GM23338 (cell line): ENCODE measurements around the gene SMTNL2. TPM values are rescaled to one million over a fixed set of nuclear protein-coding genes. Genes with fewer than 3 reads are reported as not detected.
A peak's percentile ranks its signal among the peaks of the same experiment; 100 is the strongest.

Experiments
- ATAC-seq: fragments of 200-7000 bp; cut with Tn5 transposase; 3 replicates; pipeline ENCODE4 v1.9.1; 2020
- DNase-seq: peaks from one replicate; pipeline ENCODE4 v3.0.0-alpha.2; 2015; ENCODE audit warnings: low spot score
- H2AFZ ChIP-seq: fragments of 200-600 bp; sonication (generic); 2 replicates; pipeline ENCODE4 v1.8.0; 2016; ENCODE audit warnings: antibody characterized with exemption, mild to moderate bottlenecking, moderate library complexity
- H3F3A ChIP-seq: fragments of 200-600 bp; sonication (generic); replicated peaks from 2 replicates; pipeline ENCODE4 v1.8.0; 2017; ENCODE audit warnings: antibody characterized with exemption, mixed run types, low read depth
- H3K27ac ChIP-seq: fragments of 200-600 bp; sonication (generic); 2 replicates; pipeline ENCODE4 v1.6.1; 2016; ENCODE audit warnings: low read depth
- H3K27me3 ChIP-seq: fragments of 200-600 bp; sonication (generic); 2 replicates; pipeline ENCODE4 v1.8.0; 2016; ENCODE audit warnings: mild to moderate bottlenecking, mixed run types, moderate library complexity; ENCODE audit not compliant: insufficient read depth
- H3K36me3 ChIP-seq: fragments of 200-600 bp; sonication (generic); 2 replicates; pipeline ENCODE4 v1.8.0; 2016; ENCODE audit warnings: mild to moderate bottlenecking; ENCODE audit not compliant: insufficient read depth
- H3K4me1 ChIP-seq: fragments of 200-600 bp; sonication (generic); 2 replicates; pipeline ENCODE4 v1.8.0; 2016; ENCODE audit warnings: mild to moderate bottlenecking, moderate library complexity; ENCODE audit not compliant: insufficient read depth
- H3K4me2 ChIP-seq: fragments of 200-600 bp; sonication (generic); 2 replicates; pipeline ENCODE4 v1.7.1; 2017; ENCODE audit warnings: mixed run types
- H3K4me3 ChIP-seq: fragments of 200-600 bp; sonication (generic); 2 replicates; pipeline ENCODE4 v1.6.1; 2016; ENCODE audit warnings: mixed run types
- H3K79me2 ChIP-seq: fragments of 200-600 bp; sonication (generic); replicated peaks from 2 replicates; pipeline ENCODE4 v1.8.0; 2017; ENCODE audit warnings: mild to moderate bottlenecking; ENCODE audit not compliant: insufficient read depth
- H3K9me2 ChIP-seq: fragments of 200-600 bp; sonication (generic); 2 replicates; pipeline ENCODE4 v1.8.0; 2017; ENCODE audit not compliant: insufficient read depth
- H4K20me1 ChIP-seq: fragments of 200-600 bp; sonication (generic); replicated peaks from 2 replicates; pipeline ENCODE4 v1.8.0; 2017; ENCODE audit warnings: mild to moderate bottlenecking; ENCODE audit not compliant: insufficient read depth
- H3K27ac Mint-ChIP-seq: 2 replicates; pipeline ENCODE4 v1.8.0; 2020; ENCODE audit warnings: inconsistent platforms, mild to moderate bottlenecking, moderate library complexity, mixed read lengths
- H3K27me3 Mint-ChIP-seq: 3 replicates; pipeline ENCODE4 v1.8.0; 2022; ENCODE audit warnings: low read depth, mild to moderate bottlenecking, moderate library complexity, mixed read lengths, inconsistent platforms; ENCODE audit not compliant: insufficient read depth, poor library complexity
- H3K36me3 Mint-ChIP-seq: 3 replicates; pipeline ENCODE4 v1.8.0; 2021; ENCODE audit warnings: low read depth, mild to moderate bottlenecking, inconsistent platforms, moderate library complexity, mixed read lengths
- H3K4me1 Mint-ChIP-seq: 3 replicates; pipeline ENCODE4 v1.8.0; 2020; ENCODE audit warnings: mild to moderate bottlenecking, inconsistent platforms, mixed read lengths
- H3K4me3 Mint-ChIP-seq: 3 replicates; pipeline ENCODE4 v1.8.0; 2021; ENCODE audit warnings: moderate library complexity, mild to moderate bottlenecking, inconsistent platforms, mixed read lengths
- H3K9me3 Mint-ChIP-seq: 3 replicates; pipeline ENCODE4 v1.8.0; 2020; ENCODE audit warnings: moderate library complexity, mild to moderate bottlenecking, inconsistent platforms, mixed read lengths
- CREB1 ChIP-seq: fragments of 250-450 bp; sonication (Bioruptor Pico); IDR thresholded peaks from 2 replicates; pipeline ENCODE4 v1.5.0; 2020; ENCODE audit warnings: low read depth, mild to moderate bottlenecking, moderate library complexity
- NANOG ChIP-seq: IDR thresholded peaks from 2 replicates; pipeline ENCODE4 v1.6.1; 2016; ENCODE audit warnings: antibody characterized with exemption, borderline replicate concordance
- POLR2AphosphoS5 ChIP-seq: IDR thresholded peaks from 2 replicates; pipeline ENCODE4 v1.6.1; 2016; ENCODE audit warnings: antibody characterized with exemption, low read depth
- polyA plus RNA-seq: library from polyadenylated mRNA; unstranded; fragments of >200 nt; fragmentation: Nextera tagmentation; extraction: Ambion mirVana; gene quantifications from 2 replicates; pipeline ENCODE4 v1.2.1, GENCODE V29; 2016
- total RNA-seq: library from RNA; depleted of rRNA; stranded (reverse); fragments of >200 nt; shearing (Covaris generic); gene quantifications from 2 replicates; pipeline ENCODE4 v1.2.3, GENCODE V29; 2014
- TF ChIP-seq, protein P1 (sequence below): fragments of 250-450 bp; sonication (Bioruptor Pico); IDR thresholded peaks from 2 replicates; pipeline ENCODE4 v1.5.0; 2020; ENCODE audit warnings: mild to moderate bottlenecking, moderate library complexity
- TF ChIP-seq, protein P2 (sequence below), 2 experiments: fragments of 200-600 bp in 1 of 2; sonication (generic) in 1 of 2; conservative IDR thresholded peaks; 2 replicates each; pipeline versions ENCODE4 v1.5.1 to v1.6.1; 2016 to 2017; ENCODE audit warnings: antibody characterized with exemption in 2 of 2, low read depth in 2 of 2, mild to moderate bottlenecking in 2 of 2, moderate library complexity in 1 of 2

Gene SMTNL2
- total and polyA plus RNA-seq, 2 experiments from 2014 or later = 1.3 to 4.3 TPM

DNA sequence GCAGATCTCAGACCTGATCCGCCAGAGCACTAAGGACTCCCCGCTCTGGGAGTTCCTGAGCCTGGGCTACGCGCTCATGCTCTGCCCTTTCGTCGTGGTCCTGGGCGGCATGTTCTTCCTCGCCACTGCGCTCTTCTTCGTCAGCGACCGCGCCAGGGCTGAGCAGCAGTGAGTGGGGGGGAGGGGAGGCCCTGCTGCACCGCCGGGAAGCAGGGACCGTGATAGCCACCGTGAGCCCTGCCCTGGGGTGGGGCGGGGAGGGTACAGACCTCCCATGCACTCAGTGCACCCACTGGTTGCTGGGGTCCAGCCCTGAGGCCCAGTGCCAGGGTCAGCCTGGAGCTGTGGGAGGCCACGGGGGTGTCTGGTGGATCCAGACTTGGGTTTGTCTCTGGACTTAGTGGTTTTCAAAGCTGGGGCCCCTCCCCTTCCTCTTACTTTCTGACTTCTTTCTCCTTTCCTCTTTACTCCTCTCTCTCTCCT lies 48.0 kb upstream of the SMTNL2 start:
- H3K9me2 ChIP-seq = no peaks in the 10 kb centered on the region
- H3K27ac ChIP-seq = no peak overlapping the region; the same call in 1 of the 2 replicates
- H3K4me2 ChIP-seq = peak overlapping the region; percentile 75
- peaks cover 61% of the 10 kb centered on the region for H3K27me3 Mint-ChIP-seq
- peak overlapping the region; percentile 56; the same call in 1 of the 2 replicates for H3K27ac Mint-ChIP-seq
- peaks cover 32% of the 10 kb centered on the region for H3K36me3 Mint-ChIP-seq
- no peak overlapping the region for H2AFZ ChIP-seq
- H3F3A ChIP-seq = peaks cover 10% of the 10 kb centered on the region
- H3K4me3 ChIP-seq = peak overlapping the region; percentile 50
- H3K79me2 ChIP-seq = no peaks in the 10 kb centered on the region
- H3K27me3 ChIP-seq = peaks cover 13% of the 10 kb centered on the region
- TF ChIP-seq, protein P1, sequence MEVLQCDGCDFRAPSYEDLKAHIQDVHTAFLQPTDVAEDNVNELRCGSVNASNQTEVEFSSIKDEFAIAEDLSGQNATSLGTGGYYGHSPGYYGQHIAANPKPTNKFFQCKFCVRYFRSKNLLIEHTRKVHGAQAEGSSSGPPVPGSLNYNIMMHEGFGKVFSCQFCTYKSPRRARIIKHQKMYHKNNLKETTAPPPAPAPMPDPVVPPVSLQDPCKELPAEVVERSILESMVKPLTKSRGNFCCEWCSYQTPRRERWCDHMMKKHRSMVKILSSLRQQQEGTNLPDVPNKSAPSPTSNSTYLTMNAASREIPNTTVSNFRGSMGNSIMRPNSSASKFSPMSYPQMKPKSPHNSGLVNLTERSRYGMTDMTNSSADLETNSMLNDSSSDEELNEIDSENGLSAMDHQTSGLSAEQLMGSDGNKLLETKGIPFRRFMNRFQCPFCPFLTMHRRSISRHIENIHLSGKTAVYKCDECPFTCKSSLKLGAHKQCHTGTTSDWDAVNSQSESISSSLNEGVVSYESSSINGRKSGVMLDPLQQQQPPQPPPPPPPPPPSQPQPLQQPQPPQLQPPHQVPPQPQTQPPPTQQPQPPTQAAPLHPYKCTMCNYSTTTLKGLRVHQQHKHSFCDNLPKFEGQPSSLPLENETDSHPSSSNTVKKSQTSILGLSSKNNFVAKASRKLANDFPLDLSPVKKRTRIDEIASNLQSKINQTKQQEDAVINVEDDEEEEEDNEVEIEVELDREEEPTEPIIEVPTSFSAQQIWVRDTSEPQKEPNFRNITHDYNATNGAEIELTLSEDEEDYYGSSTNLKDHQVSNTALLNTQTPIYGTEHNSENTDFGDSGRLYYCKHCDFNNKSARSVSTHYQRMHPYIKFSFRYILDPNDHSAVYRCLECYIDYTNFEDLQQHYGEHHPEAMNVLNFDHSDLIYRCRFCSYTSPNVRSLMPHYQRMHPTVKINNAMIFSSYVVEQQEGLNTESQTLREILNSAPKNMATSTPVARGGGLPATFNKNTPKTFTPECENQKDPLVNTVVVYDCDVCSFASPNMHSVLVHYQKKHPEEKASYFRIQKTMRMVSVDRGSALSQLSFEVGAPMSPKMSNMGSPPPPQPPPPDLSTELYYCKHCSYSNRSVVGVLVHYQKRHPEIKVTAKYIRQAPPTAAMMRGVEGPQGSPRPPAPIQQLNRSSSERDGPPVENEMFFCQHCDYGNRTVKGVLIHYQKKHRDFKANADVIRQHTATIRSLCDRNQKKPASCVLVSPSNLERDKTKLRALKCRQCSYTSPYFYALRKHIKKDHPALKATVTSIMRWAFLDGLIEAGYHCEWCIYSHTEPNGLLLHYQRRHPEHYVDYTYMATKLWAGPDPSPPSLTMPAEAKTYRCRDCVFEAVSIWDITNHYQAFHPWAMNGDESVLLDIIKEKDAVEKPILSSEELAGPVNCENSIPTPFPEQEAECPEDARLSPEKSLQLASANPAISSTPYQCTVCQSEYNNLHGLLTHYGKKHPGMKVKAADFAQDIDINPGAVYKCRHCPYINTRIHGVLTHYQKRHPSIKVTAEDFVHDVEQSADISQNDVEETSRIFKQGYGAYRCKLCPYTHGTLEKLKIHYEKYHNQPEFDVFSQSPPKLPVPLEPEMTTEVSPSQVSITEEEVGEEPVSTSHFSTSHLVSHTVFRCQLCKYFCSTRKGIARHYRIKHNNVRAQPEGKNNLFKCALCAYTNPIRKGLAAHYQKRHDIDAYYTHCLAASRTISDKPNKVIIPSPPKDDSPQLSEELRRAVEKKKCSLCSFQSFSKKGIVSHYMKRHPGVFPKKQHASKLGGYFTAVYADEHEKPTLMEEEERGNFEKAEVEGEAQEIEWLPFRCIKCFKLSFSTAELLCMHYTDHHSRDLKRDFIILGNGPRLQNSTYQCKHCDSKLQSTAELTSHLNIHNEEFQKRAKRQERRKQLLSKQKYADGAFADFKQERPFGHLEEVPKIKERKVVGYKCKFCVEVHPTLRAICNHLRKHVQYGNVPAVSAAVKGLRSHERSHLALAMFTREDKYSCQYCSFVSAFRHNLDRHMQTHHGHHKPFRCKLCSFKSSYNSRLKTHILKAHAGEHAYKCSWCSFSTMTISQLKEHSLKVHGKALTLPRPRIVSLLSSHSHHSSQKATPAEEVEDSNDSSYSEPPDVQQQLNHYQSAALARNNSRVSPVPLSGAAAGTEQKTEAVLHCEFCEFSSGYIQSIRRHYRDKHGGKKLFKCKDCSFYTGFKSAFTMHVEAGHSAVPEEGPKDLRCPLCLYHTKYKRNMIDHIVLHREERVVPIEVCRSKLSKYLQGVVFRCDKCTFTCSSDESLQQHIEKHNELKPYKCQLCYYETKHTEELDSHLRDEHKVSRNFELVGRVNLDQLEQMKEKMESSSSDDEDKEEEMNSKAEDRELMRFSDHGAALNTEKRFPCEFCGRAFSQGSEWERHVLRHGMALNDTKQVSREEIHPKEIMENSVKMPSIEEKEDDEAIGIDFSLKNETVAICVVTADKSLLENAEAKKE (CRISPR knock-in tag) = no peak
- TF ChIP-seq CREB1 (CRISPR knock-in tag) (peak; percentile 26; the same call in 1 of the 2 replicates), POLR2AphosphoS5 (peak; percentile 56), NANOG (no peak)
- TF ChIP-seq, protein P2, sequence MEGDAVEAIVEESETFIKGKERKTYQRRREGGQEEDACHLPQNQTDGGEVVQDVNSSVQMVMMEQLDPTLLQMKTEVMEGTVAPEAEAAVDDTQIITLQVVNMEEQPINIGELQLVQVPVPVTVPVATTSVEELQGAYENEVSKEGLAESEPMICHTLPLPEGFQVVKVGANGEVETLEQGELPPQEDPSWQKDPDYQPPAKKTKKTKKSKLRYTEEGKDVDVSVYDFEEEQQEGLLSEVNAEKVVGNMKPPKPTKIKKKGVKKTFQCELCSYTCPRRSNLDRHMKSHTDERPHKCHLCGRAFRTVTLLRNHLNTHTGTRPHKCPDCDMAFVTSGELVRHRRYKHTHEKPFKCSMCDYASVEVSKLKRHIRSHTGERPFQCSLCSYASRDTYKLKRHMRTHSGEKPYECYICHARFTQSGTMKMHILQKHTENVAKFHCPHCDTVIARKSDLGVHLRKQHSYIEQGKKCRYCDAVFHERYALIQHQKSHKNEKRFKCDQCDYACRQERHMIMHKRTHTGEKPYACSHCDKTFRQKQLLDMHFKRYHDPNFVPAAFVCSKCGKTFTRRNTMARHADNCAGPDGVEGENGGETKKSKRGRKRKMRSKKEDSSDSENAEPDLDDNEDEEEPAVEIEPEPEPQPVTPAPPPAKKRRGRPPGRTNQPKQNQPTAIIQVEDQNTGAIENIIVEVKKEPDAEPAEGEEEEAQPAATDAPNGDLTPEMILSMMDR (conservative IDR thresholded peaks at IDR 0.05; ENCODE audit: low read depth in 2 of 2) = no peak
- peaks cover 8% of the 10 kb centered on the region for H4K20me1 ChIP-seq
- H3K4me1 ChIP-seq = peaks cover 7% of the 10 kb centered on the region; the same call in 1 of the 2 replicates
- no peaks in the 10 kb centered on the region; the same call in 1 of the 2 replicates for H3K36me3 ChIP-seq
- no peaks in the 10 kb centered on the region; the same call in 2 of the 3 replicates for H3K9me3 Mint-ChIP-seq
- peaks cover 21% of the 10 kb centered on the region for H3K4me1 Mint-ChIP-seq
- DNase-seq = peak; percentile 62
- H3K4me3 Mint-ChIP-seq = peak overlapping the region; percentile 65
- peak; percentile 38 for ATAC-seq
